IMR-90 (cell line): ENCODE results near the gene EMSY.

ENCODE experiments used
- SMC3 ChIP-seq: fragments of 150-350 bp; IDR thresholded peaks from 2 replicates; pipeline ENCODE4 v1.6.1; 2016; ENCODE audit warnings: low read depth, mild to moderate bottlenecking, antibody characterized with exemption, low read length, moderate library complexity
- TF ChIP-seq, protein P1 (sequence below): conservative IDR thresholded peaks from 2 replicates; pipeline ENCODE4 v1.5.1; 2012; ENCODE audit warnings: mild to moderate bottlenecking, low read depth, low read length, improper control_type of control experiment
- TF ChIP-seq, protein P2 (sequence below): fragments of 150-350 bp; IDR thresholded peaks from 2 replicates; pipeline ENCODE4 v1.6.1; 2016; ENCODE audit warnings: low read depth, mild to moderate bottlenecking, low read length, moderate library complexity, borderline replicate concordance
- TF ChIP-seq, protein P3 (sequence below): fragments of 150-350 bp; IDR thresholded peaks from 2 replicates; pipeline ENCODE4 v1.6.1; 2017; ENCODE audit warnings: mild to moderate bottlenecking, antibody characterized with exemption, low read length, low read depth

DNA sequence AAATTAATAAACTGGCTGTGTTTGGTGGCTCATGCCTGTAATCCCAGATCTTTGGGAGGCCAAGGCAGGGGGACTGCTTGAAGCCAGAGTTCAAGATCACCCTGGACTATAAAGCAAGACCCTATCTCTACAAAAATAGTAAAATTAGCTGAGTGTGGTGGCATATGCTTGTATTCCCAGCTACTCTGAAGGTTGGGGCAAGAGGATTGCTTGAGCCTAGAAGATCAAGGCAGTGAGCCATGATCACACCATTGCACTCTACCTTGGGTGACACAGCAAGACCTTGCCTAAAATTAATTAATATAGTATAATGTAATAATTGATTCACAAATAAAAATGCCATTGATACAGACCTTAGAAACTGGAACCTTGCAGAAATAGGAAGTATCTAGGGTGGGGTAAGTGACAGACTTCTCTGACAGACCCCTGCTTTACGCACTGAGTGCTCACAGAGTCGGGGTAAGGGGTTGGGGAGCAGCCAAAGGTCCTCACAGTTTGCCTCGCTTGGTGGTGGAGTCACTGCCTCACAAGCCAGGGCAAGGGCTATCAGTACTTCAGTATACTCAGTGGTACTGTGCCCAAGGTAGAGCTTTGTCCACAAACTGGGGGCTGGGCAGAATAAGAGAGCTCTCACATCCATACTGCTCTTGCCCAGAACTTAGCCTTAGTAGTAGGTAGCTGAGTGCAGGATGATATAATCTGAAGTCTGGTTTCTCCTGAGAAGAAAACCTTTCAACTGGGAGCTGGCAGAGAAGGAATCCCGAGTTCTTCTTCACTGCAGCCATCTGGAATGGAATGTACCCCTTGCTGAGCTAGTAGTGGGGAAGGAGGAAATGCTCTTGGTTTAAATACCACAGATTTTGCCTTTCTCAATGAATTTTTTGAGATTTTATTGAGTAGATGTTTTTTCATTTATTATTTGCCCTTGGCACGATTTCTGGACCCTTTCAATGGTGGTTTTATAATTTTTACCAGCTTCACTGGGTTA is 65.5 kb downstream of the EMSY start:
- TF ChIP-seq SMC3, result no peak
- TF ChIP-seq, protein P1, sequence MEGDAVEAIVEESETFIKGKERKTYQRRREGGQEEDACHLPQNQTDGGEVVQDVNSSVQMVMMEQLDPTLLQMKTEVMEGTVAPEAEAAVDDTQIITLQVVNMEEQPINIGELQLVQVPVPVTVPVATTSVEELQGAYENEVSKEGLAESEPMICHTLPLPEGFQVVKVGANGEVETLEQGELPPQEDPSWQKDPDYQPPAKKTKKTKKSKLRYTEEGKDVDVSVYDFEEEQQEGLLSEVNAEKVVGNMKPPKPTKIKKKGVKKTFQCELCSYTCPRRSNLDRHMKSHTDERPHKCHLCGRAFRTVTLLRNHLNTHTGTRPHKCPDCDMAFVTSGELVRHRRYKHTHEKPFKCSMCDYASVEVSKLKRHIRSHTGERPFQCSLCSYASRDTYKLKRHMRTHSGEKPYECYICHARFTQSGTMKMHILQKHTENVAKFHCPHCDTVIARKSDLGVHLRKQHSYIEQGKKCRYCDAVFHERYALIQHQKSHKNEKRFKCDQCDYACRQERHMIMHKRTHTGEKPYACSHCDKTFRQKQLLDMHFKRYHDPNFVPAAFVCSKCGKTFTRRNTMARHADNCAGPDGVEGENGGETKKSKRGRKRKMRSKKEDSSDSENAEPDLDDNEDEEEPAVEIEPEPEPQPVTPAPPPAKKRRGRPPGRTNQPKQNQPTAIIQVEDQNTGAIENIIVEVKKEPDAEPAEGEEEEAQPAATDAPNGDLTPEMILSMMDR, result no peak
- TF ChIP-seq, protein P2, sequence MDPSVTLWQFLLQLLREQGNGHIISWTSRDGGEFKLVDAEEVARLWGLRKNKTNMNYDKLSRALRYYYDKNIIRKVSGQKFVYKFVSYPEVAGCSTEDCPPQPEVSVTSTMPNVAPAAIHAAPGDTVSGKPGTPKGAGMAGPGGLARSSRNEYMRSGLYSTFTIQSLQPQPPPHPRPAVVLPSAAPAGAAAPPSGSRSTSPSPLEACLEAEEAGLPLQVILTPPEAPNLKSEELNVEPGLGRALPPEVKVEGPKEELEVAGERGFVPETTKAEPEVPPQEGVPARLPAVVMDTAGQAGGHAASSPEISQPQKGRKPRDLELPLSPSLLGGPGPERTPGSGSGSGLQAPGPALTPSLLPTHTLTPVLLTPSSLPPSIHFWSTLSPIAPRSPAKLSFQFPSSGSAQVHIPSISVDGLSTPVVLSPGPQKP, result no peak
- TF ChIP-seq, protein P3, sequence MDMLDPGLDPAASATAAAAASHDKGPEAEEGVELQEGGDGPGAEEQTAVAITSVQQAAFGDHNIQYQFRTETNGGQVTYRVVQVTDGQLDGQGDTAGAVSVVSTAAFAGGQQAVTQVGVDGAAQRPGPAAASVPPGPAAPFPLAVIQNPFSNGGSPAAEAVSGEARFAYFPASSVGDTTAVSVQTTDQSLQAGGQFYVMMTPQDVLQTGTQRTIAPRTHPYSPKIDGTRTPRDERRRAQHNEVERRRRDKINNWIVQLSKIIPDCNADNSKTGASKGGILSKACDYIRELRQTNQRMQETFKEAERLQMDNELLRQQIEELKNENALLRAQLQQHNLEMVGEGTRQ, result no peak
